Measurements from ENCODE around the gene C10orf143. TPM values are rescaled to one million over a fixed set of nuclear protein-coding genes. Genes with fewer than 3 reads are reported as not detected.
"Not testable (repeated sequence)": the region's sequence is repeated elsewhere in the genome, so short reads cannot be mapped to it uniquely, and the experiment has no call there.

The C10orf143 gene
- total RNA-seq, 1 experiment from 2014 or later: 0.98 TPM

GRCh38 chr10:130036296-130037065, 74.1 kb downstream of the C10orf143 start:
- DNase-seq (ENCODE audit: low read depth): no peak

DNA sequence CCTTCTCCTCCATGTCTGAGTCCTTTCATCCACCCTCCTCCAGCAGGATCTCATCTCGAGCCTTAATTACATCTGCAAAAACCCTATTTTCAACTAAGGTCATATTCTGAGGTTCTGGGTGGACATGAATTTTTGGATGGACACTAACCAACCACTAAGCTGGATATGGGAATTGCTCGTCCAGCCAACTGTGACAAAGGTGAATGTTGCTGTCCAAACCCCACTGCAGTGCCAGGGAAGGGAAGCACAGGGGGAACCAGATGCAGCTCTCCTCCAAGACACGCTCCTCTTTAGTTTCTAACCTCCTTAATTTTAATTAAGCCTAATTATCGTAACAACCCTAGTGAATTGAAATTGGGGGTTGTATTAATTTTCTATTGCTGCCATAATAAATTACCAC, 81.4 kb downstream of the C10orf143 start:
- no peak for DNase-seq (ENCODE audit: low read depth)

DNA sequence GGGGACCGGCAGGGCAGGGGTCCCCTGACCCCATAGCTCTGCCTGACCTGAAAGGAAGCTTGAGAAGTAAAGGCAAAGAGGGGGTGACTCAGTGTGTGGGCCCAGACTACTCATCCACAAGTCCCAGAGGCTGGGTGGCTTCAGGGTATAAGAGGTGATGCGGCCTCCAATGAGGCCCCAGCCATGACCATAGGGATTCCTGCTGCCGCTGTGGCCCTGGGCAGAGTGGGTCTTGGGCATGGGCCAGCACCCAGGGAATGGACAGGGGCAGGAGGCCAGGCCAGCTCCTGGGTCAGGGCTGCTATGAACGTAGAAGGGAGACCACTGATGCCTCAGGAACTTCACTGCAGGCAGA, 82.2 kb downstream of the C10orf143 start:
- no peak for DNase-seq (ENCODE audit: low read depth)

- peak; percentile 24 for DNase-seq (ENCODE audit: low read depth)
Observed at GRCh38 chr10:130027716-130028464, 82.7 kb downstream of the C10orf143 start.

GRCh38 chr10:130026670-130027456, 83.8 kb downstream of the C10orf143 start:
- no peak for DNase-seq (ENCODE audit: low read depth)

- DNase-seq (ENCODE audit: low read depth): peak; percentile 14
Observed at GRCh38 chr10:130025811-130026485, 84.7 kb downstream of the C10orf143 start.

DNA sequence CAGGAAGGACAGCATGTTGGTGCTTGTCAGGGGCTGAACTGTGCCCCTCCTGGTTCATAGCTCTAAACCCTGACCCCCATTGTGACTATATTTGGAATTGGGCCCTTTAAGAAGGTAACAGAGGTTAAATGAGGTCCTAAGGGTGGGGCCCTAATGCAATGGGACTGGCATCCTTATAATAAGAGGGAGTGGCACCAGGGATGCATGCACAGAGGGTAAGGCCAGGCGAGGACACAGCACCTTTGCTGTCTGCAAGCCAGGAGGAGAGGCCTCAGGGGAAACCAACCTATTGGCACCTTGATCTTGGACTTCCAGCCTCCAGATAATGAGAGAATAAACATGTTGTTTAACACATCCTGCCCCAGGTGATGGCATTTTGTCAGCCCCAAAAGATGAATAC, 85.3 kb downstream of the C10orf143 start:
- no peak for DNase-seq (ENCODE audit: low read depth)

- no peak for DNase-seq (ENCODE audit: low read depth)
Observed at GRCh38 chr10:130024779-130025325, 85.8 kb downstream of the C10orf143 start.

GRCh38 chr10:130024326-130024725, 86.3 kb downstream of the C10orf143 start:
- DNase-seq (ENCODE audit: low read depth): not testable (repeated sequence)

GRCh38 chr10:130023454-130024230, 87.0 kb downstream of the C10orf143 start:
- no peak for DNase-seq (ENCODE audit: low read depth)

DNA sequence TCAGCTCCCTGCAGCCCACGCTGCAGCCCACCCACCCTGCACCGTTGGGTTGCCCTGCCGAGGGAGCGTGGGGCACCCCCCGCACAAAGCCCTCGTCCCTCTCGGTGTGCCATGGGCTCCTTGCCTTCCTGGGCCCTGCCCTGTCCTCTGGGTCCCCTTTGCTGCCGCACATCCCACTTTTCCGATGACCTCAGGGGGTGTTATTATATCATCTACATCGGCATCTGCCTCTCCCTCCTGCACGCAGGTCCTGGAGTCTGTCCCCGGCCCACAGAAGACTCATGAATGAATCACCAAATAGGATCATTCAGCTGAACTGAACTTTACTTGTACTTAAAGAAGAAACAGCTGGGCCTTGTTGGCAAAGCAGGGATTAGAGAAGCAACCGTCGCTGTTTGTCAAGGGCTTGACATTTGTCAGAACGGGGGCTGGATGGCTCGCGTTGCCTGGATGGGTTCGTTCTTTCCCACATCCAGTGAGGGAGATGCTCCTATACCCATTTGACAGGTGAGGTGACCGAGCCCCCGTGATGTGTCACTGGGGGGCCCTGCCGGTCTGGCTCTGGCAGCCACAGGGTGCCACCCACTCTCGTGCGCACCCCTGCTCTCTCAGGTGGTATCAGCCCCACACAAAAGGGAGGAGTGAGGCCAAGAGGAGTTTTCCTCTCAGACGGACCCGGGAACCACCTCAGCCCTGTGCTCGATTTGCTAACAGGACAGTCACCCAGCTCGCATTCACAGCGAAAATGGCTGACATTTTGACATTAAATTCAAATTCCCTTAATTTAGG, 87.9 kb downstream of the C10orf143 start:
- peak; percentile 99 for DNase-seq (ENCODE audit: low read depth)

DNA sequence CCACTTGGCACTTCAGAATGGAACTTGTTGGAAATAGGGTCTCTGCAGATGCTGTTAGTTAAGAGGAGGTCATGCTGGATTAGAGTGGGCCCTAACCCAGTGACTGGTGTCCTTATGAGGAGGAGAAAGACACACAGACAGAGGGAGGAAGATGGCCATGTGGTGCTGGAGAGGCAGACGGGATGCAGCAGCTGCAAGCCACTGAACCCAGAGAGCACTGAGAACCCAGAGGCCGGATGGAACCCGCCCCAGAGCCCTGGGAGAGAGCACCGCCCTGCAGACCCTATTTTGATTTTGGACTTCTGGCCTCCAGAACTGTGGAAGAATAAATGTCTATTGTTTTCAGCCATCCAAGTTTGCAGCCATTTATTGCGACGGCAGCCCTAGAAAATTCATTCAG, 88.5 kb downstream of the C10orf143 start:
- peak; percentile 75 for DNase-seq (ENCODE audit: low read depth)

DNA sequence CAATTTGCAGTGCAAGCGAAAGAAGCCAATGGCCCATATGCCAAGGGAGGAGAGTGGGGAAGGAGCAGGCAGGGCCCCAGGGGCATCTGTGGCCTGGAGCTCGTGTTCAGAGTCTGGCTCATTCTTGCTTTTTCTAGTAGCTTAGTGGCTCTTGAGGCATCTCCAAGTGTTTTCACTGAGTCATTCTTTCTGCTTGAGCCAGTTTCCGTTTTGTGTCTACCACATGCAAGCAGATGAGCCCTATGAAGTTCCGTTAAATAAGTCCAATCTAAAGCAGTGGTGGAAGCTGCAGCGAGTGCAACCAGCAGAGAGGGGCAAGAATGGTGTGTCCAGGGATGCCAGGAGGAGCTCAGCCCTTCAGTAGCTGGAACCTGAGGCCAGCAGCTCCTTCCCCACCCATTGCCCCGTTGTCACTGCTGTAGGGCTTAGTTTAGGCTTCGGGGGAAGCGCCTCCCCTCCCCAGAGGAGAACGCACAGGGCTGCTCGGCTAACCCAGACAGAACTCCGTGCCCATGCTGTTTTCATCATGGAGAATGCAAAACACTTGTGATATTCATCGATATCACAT, 89.2 kb downstream of the C10orf143 start:
- DNase-seq (ENCODE audit: low read depth): peak; percentile 97

GRCh38 chr10:130020651-130021382, 89.8 kb downstream of the C10orf143 start:
- DNase-seq (ENCODE audit: low read depth): peak; percentile 20

DNA sequence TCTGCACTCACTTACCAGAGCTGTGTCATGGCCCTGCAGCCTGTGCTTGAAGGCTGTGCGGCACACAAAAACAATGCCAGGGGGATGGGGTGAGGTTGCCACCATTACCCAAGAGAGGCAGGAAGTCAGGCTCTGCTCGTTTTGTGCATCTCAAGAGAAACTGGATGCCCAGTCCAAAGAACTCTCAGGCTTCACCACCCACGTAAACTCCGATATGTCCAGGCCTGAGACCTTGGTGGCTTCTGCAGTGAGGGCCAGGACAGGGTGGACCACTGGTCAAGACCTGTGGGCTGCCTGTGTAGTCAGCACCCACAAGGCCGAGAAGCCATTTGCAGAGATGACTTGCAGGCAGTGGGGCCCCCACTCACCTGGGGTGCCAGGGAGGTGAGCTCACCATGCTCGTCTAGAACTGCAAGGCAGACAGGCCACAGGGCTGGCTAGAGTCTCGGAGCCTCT, 91.9 kb downstream of the C10orf143 start:
- no peak for DNase-seq (ENCODE audit: low read depth)

DNA sequence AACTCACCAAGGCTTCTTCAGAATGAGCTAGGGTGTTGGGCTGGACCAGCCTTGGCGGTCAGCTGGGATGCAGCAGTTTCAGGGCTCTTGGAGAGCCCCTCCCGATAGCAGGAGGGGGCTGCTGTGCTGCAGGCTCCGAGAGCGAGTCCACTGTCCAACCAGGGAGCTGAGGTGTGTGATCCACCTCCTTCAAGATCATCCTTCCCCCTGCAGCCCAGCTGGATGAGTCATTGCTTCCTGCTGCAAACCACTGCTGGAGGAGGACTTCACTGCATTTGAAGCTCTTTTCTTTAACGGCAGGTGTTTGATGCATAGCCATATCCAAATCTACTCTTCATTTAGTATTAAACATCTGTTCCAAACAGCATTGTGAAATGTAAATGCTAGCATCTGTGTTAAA, 92.4 kb downstream of the C10orf143 start:
- peak; percentile 54 for DNase-seq (ENCODE audit: low read depth)

GRCh38 chr10:130017631-130018022, 93.0 kb downstream of the C10orf143 start:
- DNase-seq (ENCODE audit: low read depth): no peak

GRCh38 chr10:130016993-130017630, 93.5 kb downstream of the C10orf143 start:
- no peak for DNase-seq (ENCODE audit: low read depth)
